Measurements from ENCODE around the gene GFOD1.
"Not testable (repeated sequence)": the region's sequence is repeated elsewhere in the genome, so short reads cannot be mapped to it uniquely, and the experiment has no call there.

Gene GFOD1

GRCh38 chr6:13349811-13350506 is 137.4 kb downstream of the GFOD1 start:
- DNase-seq, result no peak

GRCh38 chr6:13348334-13349113 is 138.9 kb downstream of the GFOD1 start:
- no peak for DNase-seq

DNA sequence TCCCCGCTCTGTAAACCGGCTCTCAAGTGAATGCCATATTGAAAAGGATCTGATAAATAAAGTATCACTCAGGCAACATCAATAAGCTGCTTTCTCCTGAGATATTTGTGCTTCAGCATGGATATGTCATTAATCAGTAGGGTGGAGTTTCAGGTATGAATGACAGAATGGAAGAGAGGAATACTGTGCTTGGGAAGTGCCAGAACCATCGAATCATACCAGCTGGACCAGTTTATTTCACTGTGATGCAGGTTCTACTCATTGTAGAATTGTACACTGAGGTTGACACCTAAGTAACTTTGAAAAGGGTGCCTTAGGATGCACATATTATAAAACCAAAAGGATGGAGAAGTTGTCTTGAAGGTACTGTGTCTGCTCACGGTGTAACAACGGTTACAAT is 141.2 kb downstream of the GFOD1 start:
- no peak for DNase-seq

- DNase-seq, result no peak
Observed at GRCh38 chr6:13342414-13343019, 144.9 kb downstream of the GFOD1 start.

GRCh38 chr6:13339863-13340630 is 147.4 kb downstream of the GFOD1 start:
- no peak for DNase-seq

DNA sequence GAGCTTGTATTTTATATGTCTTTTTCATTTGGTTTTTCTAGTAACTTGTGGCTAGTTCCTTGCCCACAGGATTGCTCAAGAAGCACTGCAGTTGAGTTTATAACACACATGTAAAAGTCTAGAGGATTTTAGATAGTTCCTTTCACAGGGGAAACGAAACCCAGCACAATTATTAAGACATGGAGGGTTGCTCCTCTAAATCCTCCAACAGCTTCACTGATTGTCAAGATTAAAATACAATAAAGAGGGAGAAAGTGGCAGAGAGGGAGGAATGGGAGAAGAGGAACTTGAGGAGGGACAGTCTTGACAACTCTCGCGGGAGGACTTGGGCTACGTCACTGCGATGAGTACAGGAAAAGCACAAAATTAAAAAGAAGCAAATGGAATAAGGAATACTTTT is 149.4 kb downstream of the GFOD1 start:
- no peak for DNase-seq

GRCh38 chr6:13336553-13336952 is 150.8 kb downstream of the GFOD1 start:
- peak; percentile 23 to 68 (median 53) for DNase-seq

- no peak for DNase-seq
Observed at GRCh38 chr6:13334953-13335352, 152.4 kb downstream of the GFOD1 start.

- no peak for DNase-seq
Observed at GRCh38 chr6:13332349-13332706, 155.1 kb downstream of the GFOD1 start.

DNA sequence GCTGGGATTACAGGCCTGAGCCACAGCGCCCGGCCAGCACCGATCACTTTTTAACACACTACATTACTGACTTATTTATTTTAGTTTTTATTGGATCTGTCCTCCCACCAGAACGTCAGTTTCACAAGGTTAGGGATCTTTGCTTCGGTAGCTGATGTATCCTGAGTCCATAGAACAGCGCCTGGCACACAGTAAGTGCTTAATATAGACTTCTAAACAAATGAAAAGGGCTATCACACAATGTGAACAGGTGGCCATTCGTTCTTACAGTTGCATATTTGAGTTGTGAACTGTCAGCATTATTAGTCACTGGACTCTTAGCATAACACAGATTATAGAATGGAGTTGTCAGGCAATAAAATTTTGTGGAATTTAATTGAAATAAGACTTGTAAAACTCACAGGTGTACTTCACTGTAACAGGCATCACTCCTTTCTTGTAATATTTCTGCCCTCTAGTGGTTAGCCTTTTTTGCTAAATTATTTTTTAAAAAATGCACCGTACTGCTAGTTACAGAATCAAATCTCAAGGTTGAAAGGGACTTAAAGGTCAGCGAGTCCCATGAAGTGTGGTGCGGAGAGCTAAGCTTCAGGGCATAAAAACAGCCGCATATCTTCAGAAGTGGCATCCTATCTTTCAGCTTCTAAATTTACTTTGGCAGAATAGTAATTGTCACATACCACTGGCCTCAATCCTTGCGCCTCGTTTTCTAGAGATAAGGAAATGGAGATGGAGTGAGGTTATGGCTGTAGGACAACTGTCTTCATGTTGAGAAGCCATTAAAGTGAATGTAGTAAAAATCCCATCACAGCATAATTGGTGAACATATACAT is 155.7 kb downstream of the GFOD1 start:
- DNase-seq, result peak in 1 of 5 donors; percentile 28

DNA sequence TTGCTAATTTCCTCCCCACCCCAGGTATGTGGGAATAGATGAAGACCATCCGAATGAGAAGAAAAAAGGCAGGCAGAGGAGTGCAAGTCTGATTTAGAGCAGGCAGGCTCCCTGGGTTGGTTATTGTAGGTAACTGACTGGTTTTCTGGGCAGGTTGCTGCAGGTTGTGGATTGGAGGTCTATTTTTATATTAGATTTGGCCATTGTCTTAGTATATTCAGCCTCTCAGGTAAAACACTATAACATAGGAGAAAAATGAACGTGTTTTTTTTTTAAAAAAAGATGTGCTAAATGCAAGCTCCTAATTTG is 158.6 kb downstream of the GFOD1 start:
- no peak for DNase-seq

GRCh38 chr6:13328076-13328874 is 159.1 kb downstream of the GFOD1 start, which contains the start of gene TBC1D7:
Gene TBC1D7, minus strand, starts transcription at chr6:13328537. Its CDS starts 1,639 bp downstream, at chr6:13326898.
- DNase-seq, result peak; percentile 89 to 95 (median 90)

DNA sequence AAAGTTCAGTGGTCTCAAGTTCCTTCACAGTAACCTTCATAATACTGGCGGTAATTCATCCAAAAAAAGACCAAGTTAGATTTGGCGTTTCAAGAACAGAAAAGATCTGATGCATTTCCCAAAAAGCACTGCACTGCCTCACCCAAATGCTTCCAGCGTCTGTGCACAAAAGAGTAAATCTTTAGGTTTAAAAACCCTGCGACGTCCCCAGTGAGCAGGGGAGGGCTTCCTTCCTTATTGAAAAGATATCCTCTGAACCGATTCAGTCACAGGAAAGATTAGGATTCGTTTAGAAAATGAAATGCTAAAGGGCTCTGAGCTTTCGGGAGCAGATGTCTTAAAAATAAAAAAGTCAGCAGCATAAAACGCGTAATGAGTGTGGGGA is 159.7 kb downstream of the GFOD1 start:
- DNase-seq, result peak in 1 of 5 donors; percentile 25

GRCh38 chr6:13326031-13326586 is 161.3 kb downstream of the GFOD1 start:
- DNase-seq, result not testable (repeated sequence)

DNA sequence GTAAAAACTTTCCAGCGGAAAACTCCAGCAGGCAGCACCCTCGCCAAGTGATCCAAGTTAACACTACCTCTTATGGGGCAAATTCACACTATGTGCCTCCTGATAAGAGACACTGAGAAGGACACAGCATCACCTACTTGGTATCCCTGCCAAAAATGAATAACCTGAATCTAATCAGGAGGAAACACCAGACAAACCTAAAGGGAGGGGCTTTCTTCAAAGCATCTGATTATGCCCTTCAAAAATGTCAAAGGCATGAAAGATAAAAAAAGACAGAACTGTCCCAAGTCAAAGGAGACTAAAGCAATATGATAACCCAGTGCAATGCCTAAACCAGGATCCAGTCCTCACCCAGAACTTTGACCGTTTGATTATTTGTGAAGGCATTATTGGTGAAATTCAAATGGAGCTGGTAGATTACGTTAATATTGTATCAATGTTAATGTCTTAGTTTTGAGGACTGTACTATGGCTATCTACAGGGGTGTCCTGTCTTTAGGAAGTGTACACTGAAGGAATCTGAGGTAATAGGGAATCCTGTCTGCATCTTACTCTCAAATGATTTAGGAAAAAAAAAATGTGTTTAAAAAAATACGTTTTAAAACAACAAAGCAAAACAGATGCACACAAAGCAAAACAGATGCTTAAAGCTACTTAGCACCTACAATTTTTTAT is 167.4 kb downstream of the GFOD1 start:
- DNase-seq, result no peak

DNA sequence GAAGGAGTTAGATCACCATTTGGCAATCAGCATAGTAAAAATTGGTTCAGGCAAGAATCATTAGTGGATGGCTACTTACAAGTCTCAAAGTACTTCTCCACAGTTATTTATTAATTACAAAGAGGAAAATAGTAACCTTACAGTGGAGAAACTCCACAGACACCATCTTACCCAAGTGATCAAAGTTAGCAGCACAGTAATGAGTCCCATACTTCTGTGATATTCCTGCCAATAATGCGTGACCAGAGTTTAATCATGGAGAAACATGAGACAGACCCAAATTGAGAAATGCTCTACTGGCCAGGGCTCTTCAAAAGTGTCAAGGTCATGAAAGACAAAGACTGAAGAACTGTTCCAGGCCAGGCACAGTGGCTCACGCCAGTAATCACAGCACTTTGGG is 168.6 kb downstream of the GFOD1 start:
- DNase-seq, result no peak

DNA sequence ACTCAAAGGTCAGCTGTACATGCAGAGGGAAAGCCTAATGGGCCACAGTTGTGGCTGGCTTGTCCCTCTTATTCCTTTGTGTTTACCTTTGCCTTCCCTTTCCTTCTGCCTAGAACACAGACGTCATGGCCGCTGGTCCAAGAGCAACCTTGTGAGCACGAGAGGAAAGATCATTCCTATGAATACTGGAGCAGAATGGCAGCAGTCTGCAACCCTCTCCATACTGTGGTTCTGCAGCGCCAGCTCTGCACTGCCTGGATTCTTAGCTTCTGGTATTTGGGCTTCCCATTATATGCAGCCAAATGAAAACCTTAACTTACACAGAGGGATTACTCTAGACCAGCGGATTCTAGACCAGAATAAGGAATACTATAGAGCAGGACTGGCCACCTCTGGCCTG is 171.5 kb downstream of the GFOD1 start:
- no peak for DNase-seq

DNA sequence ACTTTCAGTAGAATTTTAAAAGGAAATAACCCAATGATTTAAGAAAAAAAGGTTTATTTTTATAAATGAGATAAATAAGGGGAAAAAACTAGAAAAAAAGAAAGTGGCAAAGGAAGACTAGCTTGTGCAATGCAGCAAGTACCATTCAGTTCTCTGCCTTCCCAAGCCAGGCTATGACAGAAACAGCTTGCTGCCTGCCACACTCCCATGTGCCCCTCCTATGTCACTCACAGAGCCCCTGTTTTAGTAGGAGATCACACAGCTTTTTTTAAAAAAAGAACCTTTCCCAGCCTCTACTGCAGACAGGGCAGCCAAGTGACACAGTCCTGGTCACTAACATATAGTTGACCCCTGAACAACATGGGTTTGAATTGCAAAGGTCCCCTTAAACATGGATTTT is 172.6 kb downstream of the GFOD1 start:
- DNase-seq, result no peak

- DNase-seq, result no peak
Observed at GRCh38 chr6:13311155-13311554, 176.2 kb downstream of the GFOD1 start.

DNA sequence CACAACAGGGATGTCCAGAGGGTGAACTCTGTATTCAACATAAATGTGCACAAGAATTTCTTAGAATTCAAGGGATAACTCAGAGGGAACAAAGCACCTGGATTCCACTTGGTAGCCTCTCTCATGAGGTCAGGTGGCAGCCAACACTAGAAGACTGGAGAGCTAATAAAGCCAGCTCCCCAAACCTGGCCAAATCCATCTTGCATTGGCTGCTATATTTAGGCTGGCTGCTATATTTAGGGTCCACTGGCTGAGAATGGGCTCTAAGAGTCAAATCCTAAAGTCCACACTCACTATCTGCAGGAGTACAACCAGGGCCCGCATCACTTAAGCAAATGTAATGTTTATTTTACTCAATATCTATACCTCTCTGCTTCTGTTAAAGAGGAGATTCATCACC is 179.1 kb downstream of the GFOD1 start:
- DNase-seq, result no peak
